ENCODE data around the gene PIK3CB. TPM values are rescaled to one million over a fixed set of nuclear protein-coding genes. Genes with fewer than 3 reads are reported as not detected.

Gene PIK3CB
- total RNA-seq, 1 donor from 2014 or later: 14.4 TPM

- no peak for DNase-seq (ENCODE audit: low read depth, low spot score)
- Mint-ChIP-seq H3K9me3 (no peaks in the 10 kb centered on the region), H3K27me3 (ENCODE audit: low read depth) (no peaks in the 10 kb centered on the region), H3K4me3 (no peak overlapping the region), H3K36me3 (ENCODE audit: low read depth) (no peaks in the 10 kb centered on the region), H3K4me1 (peaks cover 26% of the 10 kb centered on the region), H3K27ac (ENCODE audit: unreplicated experiment) (no peak overlapping the region)
- no peak for TF ChIP-seq CTCF (conservative IDR thresholded peaks at IDR 0.05)
Observed at GRCh38 chr3:138862924-138863775, 28.4 kb upstream of the PIK3CB start.

- H3K4me1 Mint-ChIP-seq: peaks cover 26% of the 10 kb centered on the region
- H3K27ac Mint-ChIP-seq (ENCODE audit: unreplicated experiment): no peak overlapping the region
- H3K9me3 Mint-ChIP-seq: no peaks in the 10 kb centered on the region
- H3K27me3 Mint-ChIP-seq (ENCODE audit: low read depth): no peaks in the 10 kb centered on the region
- no peak overlapping the region for H3K4me3 Mint-ChIP-seq
- DNase-seq (ENCODE audit: low read depth, low spot score): no peak
- H3K36me3 Mint-ChIP-seq (ENCODE audit: low read depth): no peaks in the 10 kb centered on the region
- no peak for TF ChIP-seq CTCF (conservative IDR thresholded peaks at IDR 0.05)
Observed at GRCh38 chr3:138862531-138862923, 27.8 kb upstream of the PIK3CB start.

GRCh38 chr3:138861798-138862197 lies 27.1 kb upstream of the PIK3CB start:
- peak overlapping the region; percentile 37 for H3K4me3 Mint-ChIP-seq
- peaks cover 26% of the 10 kb centered on the region for H3K4me1 Mint-ChIP-seq
- no peaks in the 10 kb centered on the region for H3K36me3 Mint-ChIP-seq (ENCODE audit: low read depth)
- DNase-seq (ENCODE audit: low read depth, low spot score): peak; percentile 18
- no peak for TF ChIP-seq CTCF (conservative IDR thresholded peaks at IDR 0.05)
- H3K9me3 Mint-ChIP-seq: no peaks in the 10 kb centered on the region
- H3K27me3 Mint-ChIP-seq (ENCODE audit: low read depth): no peaks in the 10 kb centered on the region
- H3K27ac Mint-ChIP-seq (ENCODE audit: unreplicated experiment): peak overlapping the region; percentile 3

- peaks cover 5% of the 10 kb centered on the region for H3K4me1 Mint-ChIP-seq
Observed at GRCh38 chr3:138856799-138857198, 22.1 kb upstream of the PIK3CB start.

GRCh38 chr3:138854940-138855339 lies 20.2 kb upstream of the PIK3CB start:
- Mint-ChIP-seq H3K36me3 (ENCODE audit: low read depth) (no peaks in the 10 kb centered on the region), H3K4me3 (no peak overlapping the region), H3K27ac (ENCODE audit: unreplicated experiment) (no peak overlapping the region), H3K4me1 (no peaks in the 10 kb centered on the region), H3K9me3 (no peaks in the 10 kb centered on the region), H3K27me3 (ENCODE audit: low read depth) (no peaks in the 10 kb centered on the region)
- no peak for TF ChIP-seq CTCF (conservative IDR thresholded peaks at IDR 0.05)
- DNase-seq (ENCODE audit: low read depth, low spot score): no peak

More at GRCh38 chr3:138856799-138857198, 22.1 kb upstream of the PIK3CB start:
- Mint-ChIP-seq H3K36me3 (ENCODE audit: low read depth) (no peaks in the 10 kb centered on the region), H3K27me3 (ENCODE audit: low read depth) (no peaks in the 10 kb centered on the region), H3K9me3 (no peaks in the 10 kb centered on the region), H3K4me3 (no peak overlapping the region), H3K27ac (ENCODE audit: unreplicated experiment) (no peak overlapping the region)
- no peak for TF ChIP-seq CTCF (conservative IDR thresholded peaks at IDR 0.05)
- DNase-seq (ENCODE audit: low read depth, low spot score): no peak

Measured in neural crest cell (in vitro differentiated cells).